Common myeloid progenitor, CD34-positive (primary cell): ENCODE results near the gene GRB10.

ENCODE experiments used
- CTCF ChIA-PET: fragments of 350-600 bp; sonication (Branson Sonifier 250); formaldehyde crosslinking; loops from one replicate; lab custom pipeline; 2021; ENCODE audit warnings: antibody characterized with exemption; lab: Charles Lee
- POLR2A ChIA-PET: fragments of 350-600 bp; sonication (Branson Sonifier 250); formaldehyde crosslinking; loops from one replicate; lab custom pipeline; 2021; ENCODE audit warnings: antibody characterized with exemption; lab: Charles Lee
- DNase-seq, 3 donors: peaks; one replicate each; pipeline versions ENCODE4 v3.0.0 to v3.0.0-alpha.2; 2013
- H3K27ac ChIP-seq, 2 experiments: 1 replicate in 1 of 2; 2 replicates in 1 of 2; pipeline ENCODE4 v1.7.0; 2013; ENCODE audit warnings: inconsistent platforms in 2 of 2, low read length in 2 of 2, mild to moderate bottlenecking in 2 of 2, low read depth in 1 of 2, moderate library complexity in 1 of 2; ENCODE audit not compliant: severe bottlenecking in 2 of 2, insufficient read depth in 1 of 2, poor library complexity in 1 of 2
- H3K27me3 ChIP-seq, 5 experiments: replicated peaks in 2 of 5; 1 replicate in 3 of 5; 2 replicates in 2 of 5; pipeline versions ENCODE4 v1.6.1 to v1.7.0; 2013; ENCODE audit warnings: low read length in 4 of 5, mild to moderate bottlenecking in 2 of 5, moderate library complexity in 2 of 5, inconsistent platforms in 1 of 5; ENCODE audit not compliant: insufficient read depth in 5 of 5, control insufficient read depth in 4 of 5
- H3K36me3 ChIP-seq, 4 experiments: 1 replicate in 2 of 4; 2 replicates in 2 of 4; pipeline versions ENCODE4 v1.6.1 to v1.7.0; 2013; ENCODE audit warnings: low read length in 3 of 4, control low read depth in 1 of 4, mild to moderate bottlenecking in 1 of 4; ENCODE audit not compliant: control insufficient read depth in 4 of 4, insufficient read depth in 4 of 4
- H3K4me1 ChIP-seq, 4 experiments: 1 replicate in 3 of 4; 2 replicates in 1 of 4; pipeline versions ENCODE4 v1.6.1 to v1.7.1; 2013; ENCODE audit warnings: low read length in 3 of 4, mild to moderate bottlenecking in 3 of 4, control low read depth in 1 of 4, inconsistent platforms in 1 of 4, moderate library complexity in 1 of 4; ENCODE audit not compliant: control insufficient read depth in 4 of 4, insufficient read depth in 4 of 4; ENCODE audit errors: control extremely low read depth in 1 of 4
- H3K4me3 ChIP-seq, 7 experiments: 1 replicate in 4 of 7; 2 replicates in 3 of 7; pipeline versions ENCODE4 v1.5.1 to v1.7.0; 2013; ENCODE audit warnings: mild to moderate bottlenecking in 7 of 7, low read length in 6 of 7, moderate library complexity in 6 of 7, inconsistent platforms in 2 of 7, low read depth in 2 of 7, control low read depth in 1 of 7; ENCODE audit not compliant: insufficient read depth in 4 of 7, control insufficient read depth in 1 of 7; ENCODE audit errors: extremely low read depth in 1 of 7
- H3K9me3 ChIP-seq, 5 experiments: 1 replicate in 4 of 5; 2 replicates in 1 of 5; pipeline versions ENCODE4 v1.6.1 to v1.7.1; 2013; ENCODE audit warnings: low read length in 4 of 5, mild to moderate bottlenecking in 2 of 5, inconsistent platforms in 1 of 5, low read depth in 1 of 5, moderate library complexity in 1 of 5; ENCODE audit not compliant: control insufficient read depth in 4 of 5, insufficient read depth in 2 of 5; ENCODE audit errors: control extremely low read depth in 1 of 5
- WGBS: methylation state at CpG from one replicate; pipeline ENCODE4 v1.1.5; 2013; ENCODE audit not compliant: insufficient coverage; 5-methylcytosine and 5-hydroxymethylcytosine counted together

The GRB10 gene

DNA sequence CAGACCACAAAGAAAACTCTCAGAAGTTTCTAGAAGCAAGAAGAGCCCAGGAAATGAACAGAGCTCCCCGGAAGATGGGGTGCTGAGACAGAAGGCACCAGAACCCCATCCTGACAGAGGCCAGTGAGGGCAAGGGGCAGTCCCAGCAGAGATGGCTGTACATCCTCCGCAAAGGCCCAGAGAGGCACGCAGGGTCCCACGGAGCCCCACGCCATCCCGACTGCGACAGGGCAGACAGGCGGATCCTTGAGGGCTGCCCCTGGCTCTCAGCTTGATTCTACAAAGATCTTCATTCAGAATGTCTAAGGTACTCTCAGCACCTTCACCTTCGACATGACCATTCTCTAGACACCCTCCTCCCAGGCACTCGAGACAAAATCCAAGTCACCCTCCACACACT is 109.6 kb downstream of the GRB10 start:
- 97% methylated on average over 10 of the region's 10 CpGs for WGBS
- peaks cover 0 to 11% (median 0%) of the 10 kb centered on the region in 5 experiments for H3K9me3 ChIP-seq
- no peak for DNase-seq
- CTCF ChIA-PET: interaction anchor here (0.9 to 1.5 kb wide), 6 partner anchors 9 to 205 kb away, joined by 3 to 6 read pairs (median 3); no protein-coding TSS in a partner anchor
- H3K27ac ChIP-seq: no peak overlapping the region
- H3K36me3 ChIP-seq: peaks cover 2 to 54% (median 42%) of the 10 kb centered on the region in 4 experiments
- POLR2A ChIA-PET: no interaction called here
- no peaks in the 10 kb centered on the region for H3K27me3 ChIP-seq
- no peak overlapping the region for H3K4me3 ChIP-seq
- peaks cover 0 to 6% (median 0%) of the 10 kb centered on the region in 4 experiments for H3K4me1 ChIP-seq

DNA sequence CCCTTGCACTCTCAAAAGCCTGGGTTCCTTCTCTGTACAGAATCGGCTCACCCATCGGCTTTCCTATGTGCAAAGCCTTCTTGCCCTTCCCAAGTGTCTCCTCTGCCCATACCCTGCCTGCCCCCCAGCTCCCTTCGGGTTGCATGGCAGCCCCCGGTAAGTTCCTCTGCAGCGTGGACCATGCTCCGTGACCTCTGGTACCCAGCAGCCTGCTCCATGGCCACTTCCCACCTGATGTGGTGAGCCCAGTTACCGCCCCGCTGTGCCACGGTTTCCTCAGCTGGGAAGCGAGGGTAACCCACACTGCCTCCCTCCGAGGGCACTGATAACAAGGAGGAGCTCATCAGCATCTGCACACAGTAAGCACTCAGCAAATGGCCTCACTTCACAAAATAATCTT is 110.7 kb downstream of the GRB10 start:
- ChIA-PET CTCF (interaction anchor here (1.0 to 1.7 kb wide), 5 partner anchors 9 to 579 kb away, joined by 3 to 10 read pairs (median 4); partner anchors contain the start of gene ZPBP), POLR2A (no interaction called here)
- Histone ChIP-seq H3K27ac (no peak overlapping the region), H3K36me3 (peaks cover 2 to 58% (median 45%) of the 10 kb centered on the region in 4 experiments), H3K4me1 (peaks cover 0 to 6% (median 0%) of the 10 kb centered on the region in 4 experiments), H3K9me3 (peaks cover 0 to 11% (median 0%) of the 10 kb centered on the region in 5 experiments), H3K27me3 (no peaks in the 10 kb centered on the region), H3K4me3 (no peak overlapping the region)
- 89% methylated on average over 11 of the region's 11 CpGs for WGBS
- no peak for DNase-seq

DNA sequence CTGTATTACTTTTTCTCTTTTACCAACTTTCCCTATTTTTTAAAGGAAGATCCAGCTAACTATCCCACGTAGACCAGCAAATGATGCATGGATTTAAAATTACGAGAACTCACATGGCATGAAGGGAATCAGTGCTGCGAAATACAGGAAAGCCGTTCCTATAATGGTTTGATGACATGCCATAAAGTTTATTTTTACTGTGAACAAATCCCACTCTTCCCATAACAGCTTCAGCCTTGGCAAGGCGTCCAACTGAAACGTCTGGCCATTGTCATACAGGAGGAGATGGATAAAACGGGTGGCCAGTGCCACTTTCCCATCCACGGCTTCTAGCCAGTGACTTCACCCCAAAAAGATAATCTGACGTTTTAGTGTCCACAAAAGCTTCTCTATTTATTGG is 111.3 kb downstream of the GRB10 start:
- no peak overlapping the region for H3K4me3 ChIP-seq
- peaks cover 2 to 59% (median 46%) of the 10 kb centered on the region in 4 experiments for H3K36me3 ChIP-seq
- CTCF ChIA-PET: interaction anchor here (1.1 to 1.7 kb wide), 5 partner anchors 9 to 578 kb away, joined by 3 to 10 read pairs (median 4); partner anchors contain the start of gene ZPBP
- H3K27me3 ChIP-seq: no peaks in the 10 kb centered on the region
- no peak overlapping the region for H3K27ac ChIP-seq
- H3K9me3 ChIP-seq: peaks cover 0 to 11% (median 0%) of the 10 kb centered on the region in 5 experiments
- peaks cover 0 to 4% (median 1%) of the 10 kb centered on the region in 4 experiments for H3K4me1 ChIP-seq
- WGBS: 92% methylated on average over 6 of the region's 9 CpGs
- POLR2A ChIA-PET: no interaction called here
- no peak for DNase-seq

DNA sequence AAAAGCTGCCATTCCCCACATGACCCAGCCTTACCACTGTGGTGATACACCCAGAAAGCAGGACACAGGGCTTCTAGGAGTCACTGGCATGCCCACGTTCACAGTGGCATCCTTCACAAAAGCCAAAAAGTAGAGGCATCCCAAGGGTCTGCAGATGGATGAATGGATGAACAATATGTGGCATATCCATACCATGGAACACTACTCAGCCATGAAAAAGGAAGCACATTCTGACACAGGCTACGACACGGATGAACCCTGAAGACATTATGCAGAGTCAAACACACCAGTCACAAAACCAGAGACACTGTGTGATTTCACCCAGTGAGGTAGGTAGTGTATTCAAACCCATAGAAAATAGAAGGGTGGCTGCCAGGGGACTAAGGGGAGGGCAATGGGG is 112.8 kb downstream of the GRB10 start:
- no peaks in the 10 kb centered on the region for H3K27me3 ChIP-seq
- no peak overlapping the region for H3K4me3 ChIP-seq
- ChIA-PET CTCF (interaction anchor here (10.1 kb wide), 1 partner anchor 8 kb away, joined by 77 read pairs; no protein-coding TSS in a partner anchor), POLR2A (no interaction called here)
- H3K4me1 ChIP-seq: peaks cover 2 to 16% (median 15%) of the 10 kb centered on the region in 4 experiments
- no peak overlapping the region for H3K27ac ChIP-seq
- H3K36me3 ChIP-seq: peaks cover 2 to 60% (median 47%) of the 10 kb centered on the region in 4 experiments
- no peak for DNase-seq
- H3K9me3 ChIP-seq: peaks cover 0 to 11% (median 0%) of the 10 kb centered on the region in 5 experiments
- WGBS: 100% methylated on average over 1 of the region's 3 CpGs

DNA sequence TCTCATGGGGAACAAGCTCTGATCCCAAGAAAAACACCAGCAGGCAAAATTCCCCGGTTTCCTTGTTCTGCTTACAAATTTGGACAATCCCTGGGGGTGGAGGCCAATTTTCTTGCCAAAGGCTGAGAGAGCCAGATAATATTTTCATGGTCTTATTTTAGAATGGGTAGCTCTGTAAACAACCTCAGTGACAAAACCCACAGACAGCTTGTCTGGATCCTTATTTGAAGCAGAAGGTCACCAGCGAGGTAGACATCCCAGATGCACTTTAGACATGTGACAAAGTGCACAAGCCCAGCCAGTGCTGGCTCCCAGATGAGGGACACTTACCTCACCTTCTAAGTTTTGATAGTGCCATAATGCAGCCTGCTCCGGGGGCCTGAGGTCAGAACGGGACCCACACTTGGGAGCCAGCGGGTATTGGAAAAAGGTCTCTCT is 114.9 kb downstream of the GRB10 start:
- ChIA-PET CTCF (interaction anchor here (1.2 to 10.1 kb wide), 3 partner anchors 10 to 493 kb away, joined by 3 to 77 read pairs (median 15); no protein-coding TSS in a partner anchor), POLR2A (no interaction called here)
- Histone ChIP-seq H3K36me3 (peaks cover 2 to 41% (median 31%) of the 10 kb centered on the region in 4 experiments), H3K27me3 (no peaks in the 10 kb centered on the region), H3K9me3 (peaks cover 0 to 11% (median 0%) of the 10 kb centered on the region in 5 experiments), H3K4me3 (no peak overlapping the region), H3K4me1 (peaks cover 7 to 37% (median 35%) of the 10 kb centered on the region in 4 experiments), H3K27ac (no peak overlapping the region)
- 100% methylated on average over 5 of the region's 5 CpGs for WGBS
- DNase-seq: no peak

DNA sequence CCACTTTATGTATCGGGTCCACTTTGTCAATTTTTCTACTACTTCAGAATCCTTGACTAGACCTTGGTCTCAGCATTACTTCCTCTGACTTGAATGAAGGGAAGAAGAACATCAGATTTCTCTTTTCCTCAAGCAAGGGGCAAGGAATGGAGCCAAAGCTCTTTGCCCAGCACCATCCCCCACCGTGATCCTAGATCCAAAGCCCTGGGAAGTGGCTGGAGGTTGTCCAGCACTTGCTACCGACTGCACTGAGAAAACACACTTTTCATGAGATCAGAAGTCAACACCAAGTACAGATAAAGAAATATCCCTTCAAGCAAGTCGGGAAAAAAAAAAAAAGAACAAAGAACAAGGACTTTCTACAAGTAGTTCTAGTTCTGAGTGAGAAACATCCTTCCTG is 115.4 kb downstream of the GRB10 start:
- H3K36me3 ChIP-seq: peaks cover 2 to 37% (median 29%) of the 10 kb centered on the region in 4 experiments
- H3K9me3 ChIP-seq: peaks cover 0 to 11% (median 0%) of the 10 kb centered on the region in 5 experiments
- no peak overlapping the region for H3K4me3 ChIP-seq
- 90% methylated on average over 2 of the region's 4 CpGs for WGBS
- H3K27me3 ChIP-seq: no peaks in the 10 kb centered on the region
- POLR2A ChIA-PET: no interaction called here
- H3K4me1 ChIP-seq: peaks cover 7 to 41% (median 39%) of the 10 kb centered on the region in 4 experiments
- no peak overlapping the region for H3K27ac ChIP-seq
- CTCF ChIA-PET: interaction anchor here (1.2 to 10.1 kb wide), 3 partner anchors 11 to 493 kb away, joined by 3 to 77 read pairs (median 15); no protein-coding TSS in a partner anchor
- DNase-seq: no peak

DNA sequence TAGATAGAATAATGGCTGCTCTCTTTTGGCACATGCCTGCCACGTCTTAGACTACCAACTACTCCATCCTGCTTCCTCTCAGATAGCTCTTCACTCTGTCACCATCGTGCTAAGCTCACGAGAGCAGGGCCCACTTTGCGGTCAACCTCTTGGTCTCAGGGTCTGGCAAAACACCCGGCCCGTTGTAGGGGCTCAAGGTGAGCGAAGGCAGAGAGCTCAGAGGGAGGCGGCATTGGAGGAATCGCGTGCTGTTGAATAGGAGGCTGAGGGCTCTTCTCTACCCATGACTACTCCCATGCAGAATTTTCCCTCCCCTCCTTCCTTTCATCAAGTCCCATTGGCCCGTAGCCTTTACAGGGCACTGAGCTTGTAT is 116.6 kb downstream of the GRB10 start:
- no peak for DNase-seq
- Histone ChIP-seq H3K27me3 (no peaks in the 10 kb centered on the region), H3K27ac (no peak overlapping the region), H3K4me3 (no peak overlapping the region), H3K4me1 (peaks cover 9 to 54% (median 52%) of the 10 kb centered on the region in 4 experiments), H3K36me3 (peaks cover 2 to 27% (median 25%) of the 10 kb centered on the region in 4 experiments), H3K9me3 (peaks cover 0 to 5% (median 0%) of the 10 kb centered on the region in 5 experiments)
- POLR2A ChIA-PET: no interaction called here
- WGBS: 87% methylated on average over 11 of the region's 11 CpGs
- CTCF ChIA-PET: interaction anchor here (0.7 to 10.1 kb wide), 8 partner anchors 12 to 475 kb away, joined by 3 to 77 read pairs (median 4); no protein-coding TSS in a partner anchor
